NCI-H2227 (cell line): ENCODE data around the gene POLR2F.
"Not testable (repeated sequence)": the region's sequence is repeated elsewhere in the genome, so short reads cannot be mapped to it uniquely, and the experiment has no call there.

Source experiments
- DNase-seq: peaks from one replicate; lab custom pipeline; 2025; ENCODE audit not compliant: unreplicated experiment; lab: John Stamatoyannopoulos, UW

The POLR2F gene

GRCh38 chr22:37925330-37925729 is 28.2 kb upstream of the POLR2F start:
- no peak for DNase-seq

GRCh38 chr22:37925767-37926166 is 27.7 kb upstream of the POLR2F start:
- no peak for DNase-seq

GRCh38 chr22:37926358-37926757 is 27.1 kb upstream of the POLR2F start:
- no peak for DNase-seq

- DNase-seq = no peak
These were observed 26.5 kb upstream of the POLR2F start for GRCh38 chr22:37926771-37927636.

- no peak for DNase-seq
These were observed 25.9 kb upstream of the POLR2F start for GRCh38 chr22:37927637-37927936.

GRCh38 chr22:37929390-37929789 is 24.1 kb upstream of the POLR2F start:
- no peak for DNase-seq

- no peak for DNase-seq
These were observed 23.1 kb upstream of the POLR2F start for GRCh38 chr22:37930270-37930951.

GRCh38 chr22:37930952-37931440 is 22.5 kb upstream of the POLR2F start:
- no peak for DNase-seq

- DNase-seq = no peak
These were observed 21.6 kb upstream of the POLR2F start for GRCh38 chr22:37931893-37932389.

- DNase-seq = no peak
These were observed 21.1 kb upstream of the POLR2F start for GRCh38 chr22:37932401-37932800.

- no peak for DNase-seq
These were observed 20.5 kb upstream of the POLR2F start for GRCh38 chr22:37932821-37933578.

- DNase-seq = peak; percentile 74
These were observed 19.7 kb upstream of the POLR2F start for GRCh38 chr22:37933711-37934376.

- no peak for DNase-seq
These were observed 12.7 kb upstream of the POLR2F start for GRCh38 chr22:37940698-37941376.

- no peak for DNase-seq
These were observed 11.4 kb upstream of the POLR2F start for GRCh38 chr22:37942133-37942532.

- DNase-seq = no peak
These were observed 10.2 kb upstream of the POLR2F start for GRCh38 chr22:37943136-37943824.

GRCh38 chr22:37943825-37944198 is 9.7 kb upstream of the POLR2F start:
- no peak for DNase-seq

- not testable (repeated sequence) for DNase-seq
These were observed 9.1 kb upstream of the POLR2F start for GRCh38 chr22:37944423-37944822.

- not testable (repeated sequence) for DNase-seq
These were observed 6.2 kb upstream of the POLR2F start for GRCh38 chr22:37947142-37947795.

GRCh38 chr22:37951305-37951704 is 2.2 kb upstream of the POLR2F start:
- no peak for DNase-seq
